ENCODE data around the gene GAS7. TPM values are rescaled to one million over a fixed set of nuclear protein-coding genes. Genes with fewer than 3 reads are reported as not detected.

Gene GAS7
- total and polyA plus RNA-seq, 2 experiments from 2014 or later = 25.8 to 27.3 TPM

GRCh38 chr17:9899280-9900043 is 298.9 kb downstream of the GAS7 start:
- H3K9me2 ChIP-seq (replicated peaks; ENCODE audit: insufficient read depth) = no peaks in the 10 kb centered on the region
- no peaks in the 10 kb centered on the region for H4K20me1 ChIP-seq (ENCODE audit: insufficient read depth, poor library complexity, severe bottlenecking)
- no peaks in the 10 kb centered on the region for H3K9me3 ChIP-seq (ENCODE audit: low read depth)
- H3K27ac ChIP-seq = peak overlapping the region; percentile 71
- peaks cover 8% of the 10 kb centered on the region for H3K4me1 ChIP-seq (ENCODE audit: insufficient read depth)
- H3K4me3 ChIP-seq = no peak overlapping the region
- H3K36me3 ChIP-seq (replicated peaks; ENCODE audit: insufficient read depth, low read depth) = no peaks in the 10 kb centered on the region
- TF ChIP-seq EZH2 (IDR thresholded peaks at IDR 0.05; ENCODE audit: borderline replicate concordance) (no peak), CTCF (IDR thresholded peaks at IDR 0.05; ENCODE audit: poor library complexity) (no peak), EZH2phosphoT487 (IDR thresholded peaks at IDR 0.05; ENCODE audit: low read depth, severe bottlenecking, unreplicated experiment) (no peak)
- no peak for DNase-seq (ENCODE audit: low spot score)
- WGBS (ENCODE audit: low lambda C conversion rate, missing lambda C conversion rate) = 81% methylated on average over 21 of the region's 21 CpGs
- H2AFZ ChIP-seq = no peak overlapping the region
- no peak overlapping the region for H3K4me2 ChIP-seq
- no peaks in the 10 kb centered on the region for H3K79me2 ChIP-seq
- no peaks in the 10 kb centered on the region for H3K27me3 ChIP-seq

GRCh38 chr17:9898812-9899211 is 299.6 kb downstream of the GAS7 start:
- no peak overlapping the region for H2AFZ ChIP-seq
- no peaks in the 10 kb centered on the region for H3K79me2 ChIP-seq
- H4K20me1 ChIP-seq (ENCODE audit: insufficient read depth, poor library complexity, severe bottlenecking) = no peaks in the 10 kb centered on the region
- H3K27ac ChIP-seq = no peak overlapping the region
- H3K9me2 ChIP-seq (replicated peaks; ENCODE audit: insufficient read depth) = no peaks in the 10 kb centered on the region
- H3K4me1 ChIP-seq (ENCODE audit: insufficient read depth) = peaks cover 8% of the 10 kb centered on the region
- H3K9me3 ChIP-seq (ENCODE audit: low read depth) = no peaks in the 10 kb centered on the region
- no peak for TF ChIP-seq EZH2 (IDR thresholded peaks at IDR 0.05; ENCODE audit: borderline replicate concordance)
- no peak for TF ChIP-seq EZH2phosphoT487 (IDR thresholded peaks at IDR 0.05; ENCODE audit: low read depth, severe bottlenecking, unreplicated experiment)
- TF ChIP-seq CTCF (IDR thresholded peaks at IDR 0.05; ENCODE audit: poor library complexity) = no peak
- H3K4me3 ChIP-seq = no peak overlapping the region
- no peak overlapping the region for H3K4me2 ChIP-seq
- no peaks in the 10 kb centered on the region for H3K36me3 ChIP-seq (replicated peaks; ENCODE audit: insufficient read depth, low read depth)
- 98% methylated on average over 8 of the region's 8 CpGs for WGBS (ENCODE audit: low lambda C conversion rate, missing lambda C conversion rate)
- no peak for DNase-seq (ENCODE audit: low spot score)
- H3K27me3 ChIP-seq = no peaks in the 10 kb centered on the region

GRCh38 chr17:9897372-9897968 is 300.9 kb downstream of the GAS7 start:
- no peaks in the 10 kb centered on the region for H3K36me3 ChIP-seq (replicated peaks; ENCODE audit: insufficient read depth, low read depth)
- H3K27me3 ChIP-seq = no peaks in the 10 kb centered on the region
- H4K20me1 ChIP-seq (ENCODE audit: insufficient read depth, poor library complexity, severe bottlenecking) = no peaks in the 10 kb centered on the region
- WGBS (ENCODE audit: low lambda C conversion rate, missing lambda C conversion rate) = 77% methylated on average over 12 of the region's 13 CpGs
- no peak overlapping the region for H3K27ac ChIP-seq
- no peak overlapping the region for H3K4me2 ChIP-seq
- TF ChIP-seq EZH2 (IDR thresholded peaks at IDR 0.05; ENCODE audit: borderline replicate concordance) (no peak), EZH2phosphoT487 (IDR thresholded peaks at IDR 0.05; ENCODE audit: low read depth, severe bottlenecking, unreplicated experiment) (no peak), CTCF (IDR thresholded peaks at IDR 0.05; ENCODE audit: poor library complexity) (no peak)
- H3K9me3 ChIP-seq (ENCODE audit: low read depth) = no peaks in the 10 kb centered on the region
- no peaks in the 10 kb centered on the region for H3K79me2 ChIP-seq
- peaks cover 8% of the 10 kb centered on the region for H3K4me1 ChIP-seq (ENCODE audit: insufficient read depth)
- H2AFZ ChIP-seq = no peak overlapping the region
- H3K9me2 ChIP-seq (replicated peaks; ENCODE audit: insufficient read depth) = no peaks in the 10 kb centered on the region
- no peak for DNase-seq (ENCODE audit: low spot score)
- no peak overlapping the region for H3K4me3 ChIP-seq
